ENCODE measurements around the gene CEP112. TPM values are rescaled to one million over a fixed set of nuclear protein-coding genes. Genes with fewer than 3 reads are reported as not detected.

Gene CEP112
- total and polyA plus RNA-seq, 10 of the 15 experiments (the other 5 are each of a cell fraction or from before 2014, with no cell fraction given): 0.11 to 3.8 (median 0.32) TPM; not detected in 1

DNA sequence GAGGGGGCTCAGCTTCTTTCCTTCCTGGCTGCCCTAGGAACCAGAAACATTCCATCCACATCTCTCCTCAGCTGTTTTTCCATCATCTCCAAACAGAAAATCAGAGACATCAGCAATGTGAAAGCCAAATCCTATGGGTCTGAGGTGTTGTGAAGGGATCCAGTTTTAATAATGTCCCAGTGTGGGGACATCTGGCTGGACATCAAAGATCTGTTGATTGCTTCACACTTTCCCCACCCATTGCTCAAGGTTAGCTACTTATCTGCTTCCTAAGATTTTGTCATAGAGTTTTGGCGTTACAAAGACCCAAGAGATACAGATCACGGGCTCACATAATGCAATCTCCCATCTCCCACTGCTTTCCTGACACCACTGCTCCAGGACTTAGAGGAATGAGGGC lies 582.6 kb downstream of the CEP112 start (continued):
- TF ChIP-seq, protein P1, sequence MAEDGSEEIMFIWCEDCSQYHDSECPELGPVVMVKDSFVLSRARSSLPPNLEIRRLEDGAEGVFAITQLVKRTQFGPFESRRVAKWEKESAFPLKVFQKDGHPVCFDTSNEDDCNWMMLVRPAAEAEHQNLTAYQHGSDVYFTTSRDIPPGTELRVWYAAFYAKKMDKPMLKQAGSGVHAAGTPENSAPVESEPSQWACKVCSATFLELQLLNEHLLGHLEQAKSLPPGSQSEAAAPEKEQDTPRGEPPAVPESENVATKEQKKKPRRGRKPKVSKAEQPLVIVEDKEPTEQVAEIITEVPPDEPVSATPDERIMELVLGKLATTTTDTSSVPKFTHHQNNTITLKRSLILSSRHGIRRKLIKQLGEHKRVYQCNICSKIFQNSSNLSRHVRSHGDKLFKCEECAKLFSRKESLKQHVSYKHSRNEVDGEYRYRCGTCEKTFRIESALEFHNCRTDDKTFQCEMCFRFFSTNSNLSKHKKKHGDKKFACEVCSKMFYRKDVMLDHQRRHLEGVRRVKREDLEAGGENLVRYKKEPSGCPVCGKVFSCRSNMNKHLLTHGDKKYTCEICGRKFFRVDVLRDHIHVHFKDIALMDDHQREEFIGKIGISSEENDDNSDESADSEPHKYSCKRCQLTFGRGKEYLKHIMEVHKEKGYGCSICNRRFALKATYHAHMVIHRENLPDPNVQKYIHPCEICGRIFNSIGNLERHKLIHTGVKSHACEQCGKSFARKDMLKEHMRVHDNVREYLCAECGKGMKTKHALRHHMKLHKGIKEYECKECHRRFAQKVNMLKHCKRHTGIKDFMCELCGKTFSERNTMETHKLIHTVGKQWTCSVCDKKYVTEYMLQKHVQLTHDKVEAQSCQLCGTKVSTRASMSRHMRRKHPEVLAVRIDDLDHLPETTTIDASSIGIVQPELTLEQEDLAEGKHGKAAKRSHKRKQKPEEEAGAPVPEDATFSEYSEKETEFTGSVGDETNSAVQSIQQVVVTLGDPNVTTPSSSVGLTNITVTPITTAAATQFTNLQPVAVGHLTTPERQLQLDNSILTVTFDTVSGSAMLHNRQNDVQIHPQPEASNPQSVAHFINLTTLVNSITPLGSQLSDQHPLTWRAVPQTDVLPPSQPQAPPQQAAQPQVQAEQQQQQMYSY (CRISPR knock-in tag; IDR thresholded peaks at IDR 0.05): no peak
- no peak for TF ChIP-seq ZNF274 (IDR thresholded peaks at IDR 0.05; ENCODE audit: insufficient read depth, insufficient read length)
- TF ChIP-seq WRNIP1 (IDR thresholded peaks at IDR 0.05; ENCODE audit: borderline replicate concordance, low read depth, low read length): no peak
- TF ChIP-seq FOXK2 (IDR thresholded peaks at IDR 0.05): no peak
- TF ChIP-seq CBX3 (IDR thresholded peaks at IDR 0.05; ENCODE audit: borderline replicate concordance, low read depth): no peak
- TF ChIP-seq, protein P2, sequence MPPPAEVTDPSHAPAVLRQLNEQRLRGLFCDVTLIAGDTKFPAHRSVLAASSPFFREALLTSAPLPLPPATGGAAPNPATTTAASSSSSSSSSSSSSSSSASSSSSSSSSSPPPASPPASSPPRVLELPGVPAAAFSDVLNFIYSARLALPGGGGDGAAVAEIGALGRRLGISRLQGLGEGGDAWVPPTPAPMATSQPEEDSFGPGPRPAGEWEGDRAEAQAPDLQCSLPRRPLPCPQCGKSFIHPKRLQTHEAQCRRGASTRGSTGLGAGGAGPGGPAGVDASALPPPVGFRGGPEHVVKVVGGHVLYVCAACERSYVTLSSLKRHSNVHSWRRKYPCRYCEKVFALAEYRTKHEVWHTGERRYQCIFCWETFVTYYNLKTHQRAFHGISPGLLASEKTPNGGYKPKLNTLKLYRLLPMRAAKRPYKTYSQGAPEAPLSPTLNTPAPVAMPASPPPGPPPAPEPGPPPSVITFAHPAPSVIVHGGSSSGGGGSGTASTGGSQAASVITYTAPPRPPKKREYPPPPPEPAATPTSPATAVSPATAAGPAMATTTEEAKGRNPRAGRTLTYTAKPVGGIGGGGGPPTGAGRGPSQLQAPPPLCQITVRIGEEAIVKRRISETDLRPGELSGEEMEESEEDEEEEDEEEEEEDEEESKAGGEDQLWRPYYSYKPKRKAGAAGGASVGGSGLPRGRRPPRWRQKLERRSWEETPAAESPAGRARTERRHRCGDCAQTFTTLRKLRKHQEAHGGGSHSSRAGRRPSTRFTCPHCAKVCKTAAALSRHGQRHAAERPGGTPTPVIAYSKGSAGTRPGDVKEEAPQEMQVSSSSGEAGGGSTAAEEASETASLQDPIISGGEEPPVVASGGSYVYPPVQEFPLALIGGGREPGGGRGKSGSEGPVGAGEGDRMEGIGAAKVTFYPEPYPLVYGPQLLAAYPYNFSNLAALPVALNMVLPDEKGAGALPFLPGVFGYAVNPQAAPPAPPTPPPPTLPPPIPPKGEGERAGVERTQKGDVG (CRISPR knock-in tag; IDR thresholded peaks at IDR 0.05): no peak
- TF ChIP-seq, protein P3, sequence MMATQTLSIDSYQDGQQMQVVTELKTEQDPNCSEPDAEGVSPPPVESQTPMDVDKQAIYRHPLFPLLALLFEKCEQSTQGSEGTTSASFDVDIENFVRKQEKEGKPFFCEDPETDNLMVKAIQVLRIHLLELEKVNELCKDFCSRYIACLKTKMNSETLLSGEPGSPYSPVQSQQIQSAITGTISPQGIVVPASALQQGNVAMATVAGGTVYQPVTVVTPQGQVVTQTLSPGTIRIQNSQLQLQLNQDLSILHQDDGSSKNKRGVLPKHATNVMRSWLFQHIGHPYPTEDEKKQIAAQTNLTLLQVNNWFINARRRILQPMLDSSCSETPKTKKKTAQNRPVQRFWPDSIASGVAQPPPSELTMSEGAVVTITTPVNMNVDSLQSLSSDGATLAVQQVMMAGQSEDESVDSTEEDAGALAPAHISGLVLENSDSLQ (IDR thresholded peaks at IDR 0.05): no peak
- TF ChIP-seq POLR2AphosphoS5 (IDR thresholded peaks at IDR 0.05; ENCODE audit: low read length): no peak
- TF ChIP-seq NR2C2 (IDR thresholded peaks at IDR 0.05; ENCODE audit: borderline replicate concordance, control insufficient read depth, insufficient read length, low read depth): no peak
- no peak for TF ChIP-seq JUNB (IDR thresholded peaks at IDR 0.05)

Measured in GM12878 (cell line).